Measurements from ENCODE around the gene STXBP5.

STXBP5 gene

DNA sequence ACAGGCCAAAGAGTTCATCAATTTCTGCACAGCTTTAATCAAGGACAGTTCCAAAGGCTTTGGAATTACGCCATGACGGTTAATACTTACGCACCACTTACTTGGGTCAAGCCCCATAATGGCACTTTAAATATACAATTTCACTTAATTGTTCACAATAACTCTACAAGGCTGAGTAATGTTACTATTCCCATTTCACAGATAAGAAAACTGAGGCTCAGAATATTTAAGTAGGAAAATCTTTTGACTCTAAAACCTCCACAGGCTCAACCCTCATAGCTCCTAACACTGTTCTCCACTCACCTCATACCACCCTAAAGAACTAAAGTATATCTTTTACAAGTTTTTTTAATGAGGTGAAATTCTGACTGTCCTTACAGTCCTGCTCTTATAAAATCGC, 212.4 kb downstream of the STXBP5 start:
- intact Hi-C loops (cut with DNase I; ENCODE audit: low total_unique reads): no loop called here
- Histone ChIP-seq H3K4me1 (no peaks in the 10 kb centered on the region), H3K9me3 (no peaks in the 10 kb centered on the region), H3K4me3 (no peak overlapping the region), H3K27ac (no peak overlapping the region), H3K27me3 (no peaks in the 10 kb centered on the region), H3K36me3 (no peaks in the 10 kb centered on the region)
- TF ChIP-seq, protein P1, sequence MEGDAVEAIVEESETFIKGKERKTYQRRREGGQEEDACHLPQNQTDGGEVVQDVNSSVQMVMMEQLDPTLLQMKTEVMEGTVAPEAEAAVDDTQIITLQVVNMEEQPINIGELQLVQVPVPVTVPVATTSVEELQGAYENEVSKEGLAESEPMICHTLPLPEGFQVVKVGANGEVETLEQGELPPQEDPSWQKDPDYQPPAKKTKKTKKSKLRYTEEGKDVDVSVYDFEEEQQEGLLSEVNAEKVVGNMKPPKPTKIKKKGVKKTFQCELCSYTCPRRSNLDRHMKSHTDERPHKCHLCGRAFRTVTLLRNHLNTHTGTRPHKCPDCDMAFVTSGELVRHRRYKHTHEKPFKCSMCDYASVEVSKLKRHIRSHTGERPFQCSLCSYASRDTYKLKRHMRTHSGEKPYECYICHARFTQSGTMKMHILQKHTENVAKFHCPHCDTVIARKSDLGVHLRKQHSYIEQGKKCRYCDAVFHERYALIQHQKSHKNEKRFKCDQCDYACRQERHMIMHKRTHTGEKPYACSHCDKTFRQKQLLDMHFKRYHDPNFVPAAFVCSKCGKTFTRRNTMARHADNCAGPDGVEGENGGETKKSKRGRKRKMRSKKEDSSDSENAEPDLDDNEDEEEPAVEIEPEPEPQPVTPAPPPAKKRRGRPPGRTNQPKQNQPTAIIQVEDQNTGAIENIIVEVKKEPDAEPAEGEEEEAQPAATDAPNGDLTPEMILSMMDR (IDR thresholded peaks at IDR 0.05): no peak
- DNase-seq: no peak

DNA sequence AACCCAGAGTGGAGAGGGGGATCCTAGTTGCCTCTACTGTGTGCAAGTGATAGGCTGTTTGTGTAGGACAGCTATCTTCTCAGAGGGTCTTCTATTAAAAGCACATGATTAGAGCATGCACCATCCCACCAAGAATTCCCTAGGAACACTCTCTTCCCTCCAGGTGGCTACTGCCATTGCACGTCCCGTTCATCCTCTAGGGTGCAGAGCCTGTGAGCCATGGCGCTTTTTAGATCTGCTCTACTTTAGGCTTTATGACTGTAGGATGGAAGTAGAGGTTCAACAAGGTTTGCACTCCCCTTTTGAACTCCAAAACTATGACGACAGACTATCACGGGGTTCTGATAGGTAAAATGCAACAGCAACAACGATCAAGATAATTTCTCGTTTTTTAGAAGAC, 213.7 kb downstream of the STXBP5 start:
- intact Hi-C loops (cut with DNase I; ENCODE audit: low total_unique reads): no loop called here
- Histone ChIP-seq H3K36me3 (no peaks in the 10 kb centered on the region), H3K9me3 (no peaks in the 10 kb centered on the region), H3K27me3 (no peaks in the 10 kb centered on the region), H3K27ac (no peak overlapping the region), H3K4me3 (no peak overlapping the region), H3K4me1 (no peaks in the 10 kb centered on the region)
- DNase-seq: no peak
- TF ChIP-seq, protein P1 (IDR thresholded peaks at IDR 0.05): no peak

DNA sequence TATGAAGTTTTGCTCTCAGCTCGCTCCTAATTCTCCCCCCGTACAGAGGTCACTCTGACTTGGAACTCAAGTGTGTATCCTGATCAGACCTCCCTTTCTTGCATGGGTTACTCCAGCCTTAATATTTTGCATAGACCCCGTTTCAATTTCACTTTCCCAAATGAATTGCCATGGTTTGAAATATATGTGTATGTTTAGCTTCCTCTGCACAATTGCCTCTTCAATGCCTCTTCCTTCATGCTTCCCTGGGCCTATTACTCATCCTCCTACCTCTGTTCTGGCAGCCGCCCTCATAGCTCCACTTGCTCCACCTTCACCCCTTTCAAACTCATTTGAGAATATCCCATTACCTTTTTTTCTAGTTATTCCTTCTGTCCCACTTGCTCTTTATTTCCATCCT, 214.3 kb downstream of the STXBP5 start:
- TF ChIP-seq, protein P1 (IDR thresholded peaks at IDR 0.05): no peak
- Histone ChIP-seq H3K27me3 (no peaks in the 10 kb centered on the region), H3K4me3 (no peak overlapping the region), H3K36me3 (no peaks in the 10 kb centered on the region), H3K9me3 (no peaks in the 10 kb centered on the region), H3K27ac (no peak overlapping the region), H3K4me1 (no peaks in the 10 kb centered on the region)
- DNase-seq: no peak
- intact Hi-C loops (cut with DNase I; ENCODE audit: low total_unique reads): no loop called here

DNA sequence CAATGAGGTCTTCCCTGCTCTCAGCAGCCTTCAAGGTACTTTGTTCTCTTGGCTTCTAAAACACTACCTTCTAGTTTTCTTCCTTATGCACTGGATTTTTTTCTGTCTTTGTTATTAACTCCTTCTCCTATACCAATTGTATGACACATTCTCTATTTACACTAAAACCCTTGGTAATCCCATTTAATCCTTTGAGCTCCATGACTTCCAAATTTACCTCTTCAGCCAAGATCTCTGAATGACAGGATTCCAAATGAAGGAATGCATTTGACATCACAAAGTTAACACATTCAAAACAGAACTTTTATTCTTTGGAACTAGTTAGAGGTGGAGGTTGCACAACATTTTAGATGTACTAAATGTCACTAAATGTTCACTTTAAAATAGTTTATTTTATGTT, 217.7 kb downstream of the STXBP5 start:
- H3K4me1 ChIP-seq: no peaks in the 10 kb centered on the region
- TF ChIP-seq, protein P1 (IDR thresholded peaks at IDR 0.05): no peak
- no peak overlapping the region for H3K27ac ChIP-seq
- no peaks in the 10 kb centered on the region for H3K27me3 ChIP-seq
- no peaks in the 10 kb centered on the region for H3K36me3 ChIP-seq
- DNase-seq: no peak
- H3K4me3 ChIP-seq: no peak overlapping the region
- intact Hi-C loops (cut with DNase I; ENCODE audit: low total_unique reads): no loop called here
- H3K9me3 ChIP-seq: no peaks in the 10 kb centered on the region

DNA sequence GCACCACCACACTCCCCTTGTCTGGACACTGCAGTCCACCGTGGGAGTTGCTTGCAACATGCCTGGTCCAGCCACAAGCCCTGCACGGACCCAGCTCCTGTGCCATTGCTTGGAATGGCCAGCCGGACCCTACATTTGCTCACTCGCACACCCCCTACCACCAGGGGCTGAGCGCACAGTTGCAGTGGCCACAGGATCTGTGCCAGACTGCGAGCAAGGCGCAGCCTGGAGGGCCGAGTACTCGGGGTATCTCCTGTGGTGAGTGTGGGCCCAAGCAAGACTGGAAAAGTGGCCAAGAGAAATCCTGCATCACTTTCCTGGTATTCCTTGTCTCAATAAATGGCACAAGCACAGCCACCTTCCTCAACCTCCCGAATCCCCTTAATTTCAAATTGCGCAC, 218.9 kb downstream of the STXBP5 start:
- no peaks in the 10 kb centered on the region for H3K9me3 ChIP-seq
- no peak for DNase-seq
- H3K27me3 ChIP-seq: no peaks in the 10 kb centered on the region
- no peaks in the 10 kb centered on the region for H3K4me1 ChIP-seq
- H3K27ac ChIP-seq: no peak overlapping the region
- H3K36me3 ChIP-seq: no peaks in the 10 kb centered on the region
- intact Hi-C loops (cut with DNase I; ENCODE audit: low total_unique reads): no loop called here
- TF ChIP-seq, protein P1 (IDR thresholded peaks at IDR 0.05): no peak
- no peak overlapping the region for H3K4me3 ChIP-seq

DNA sequence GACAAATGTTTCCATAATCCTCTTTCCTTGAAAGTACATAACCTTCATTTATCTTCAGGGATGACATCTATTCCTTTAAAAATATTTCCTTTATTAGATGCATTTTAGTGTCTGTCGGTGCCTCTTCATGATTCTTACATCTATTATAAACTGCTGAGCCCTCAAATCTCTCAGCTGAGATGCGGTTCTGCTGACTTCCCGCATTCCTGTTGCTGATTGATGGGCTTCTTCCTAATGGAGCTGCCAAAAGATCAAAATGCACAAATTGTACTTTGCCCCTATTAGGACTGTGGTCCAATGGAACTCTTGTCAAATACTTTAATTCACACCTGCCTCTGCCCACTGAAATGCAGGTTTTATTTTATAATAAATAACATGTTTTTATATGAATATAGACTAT, 225.6 kb downstream of the STXBP5 start:
- no peak for DNase-seq
- no peak overlapping the region for H3K4me3 ChIP-seq
- H3K4me1 ChIP-seq: no peaks in the 10 kb centered on the region
- no peak overlapping the region for H3K27ac ChIP-seq
- no peaks in the 10 kb centered on the region for H3K9me3 ChIP-seq
- intact Hi-C loops (cut with DNase I; ENCODE audit: low total_unique reads): no loop called here
- no peaks in the 10 kb centered on the region for H3K36me3 ChIP-seq
- TF ChIP-seq, protein P1 (IDR thresholded peaks at IDR 0.05): no peak
- H3K27me3 ChIP-seq: no peaks in the 10 kb centered on the region
